NB4 (cell line): ENCODE results near the gene TMSB15C.
"Not testable (repeated sequence)": the region's sequence is repeated elsewhere in the genome, so short reads cannot be mapped to it uniquely, and the experiment has no call there.

Experiments
- DNase-seq: peaks from one replicate; pipeline ENCODE4 v3.0.0; 2010; ENCODE audit warnings: low read depth
- H3K4me3 ChIP-seq: one replicate; pipeline ENCODE4 v1.5.1; 2011; ENCODE audit warnings: mild to moderate bottlenecking, low read depth, low read length, moderate library complexity
- MYC ChIP-seq: IDR thresholded peaks from 2 replicates; pipeline ENCODE4 v1.6.1; 2011; ENCODE audit warnings: low read depth, low read length
- POLR2A ChIP-seq: IDR thresholded peaks from 2 replicates; pipeline ENCODE4 v1.6.1; 2011; ENCODE audit warnings: mild to moderate bottlenecking; ENCODE audit not compliant: insufficient read length; ENCODE audit errors: extremely low read depth
- TF ChIP-seq, protein P1 (sequence below): IDR thresholded peaks from one replicate; pipeline ENCODE4 v1.5.1; 2012; ENCODE audit warnings: low read depth, low read length
- TF ChIP-seq, protein P2 (sequence below): IDR thresholded peaks from 2 replicates; pipeline ENCODE4 v1.6.1; 2011; ENCODE audit warnings: low read depth, low read length

The TMSB15C gene

DNA sequence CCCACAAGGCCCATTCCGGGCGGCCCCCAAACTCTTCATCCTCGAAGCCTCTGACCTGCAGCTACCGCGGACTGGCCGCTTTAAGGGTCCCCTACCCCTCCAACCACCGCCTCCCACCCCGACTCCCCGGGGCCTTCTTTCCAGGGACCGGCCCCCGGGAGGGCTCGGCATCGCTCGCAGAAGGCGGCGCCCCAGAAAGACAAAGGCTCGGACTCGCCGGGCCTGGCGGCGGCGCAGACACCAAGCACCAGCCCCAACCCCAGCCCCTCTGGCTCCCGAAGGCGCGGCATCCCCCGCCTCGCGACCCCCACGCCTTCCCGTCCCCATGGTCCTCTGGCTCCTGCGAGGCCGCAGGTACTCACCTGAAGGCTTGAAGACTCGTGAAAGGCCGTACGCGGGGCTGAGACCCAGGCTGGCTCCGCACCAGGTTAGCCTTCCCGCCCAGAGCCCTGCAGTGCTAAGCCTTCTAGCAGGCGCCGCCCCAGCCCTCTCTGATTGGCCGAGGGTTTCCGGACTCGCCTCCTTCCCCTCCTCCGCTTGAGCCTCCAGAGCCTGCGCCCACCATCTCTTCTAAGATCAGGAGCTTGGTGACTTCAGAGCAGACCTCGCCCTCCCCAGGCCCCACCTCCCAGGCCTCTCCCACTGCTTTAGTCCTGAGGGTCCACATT is at the start of gene TMSB15C:
TSS of gene TMSB15C (minus strand) at position 459 of the 668 bp plus-strand sequence.
- H3K4me3 ChIP-seq, DNase-seq: not testable (repeated sequence)

DNA sequence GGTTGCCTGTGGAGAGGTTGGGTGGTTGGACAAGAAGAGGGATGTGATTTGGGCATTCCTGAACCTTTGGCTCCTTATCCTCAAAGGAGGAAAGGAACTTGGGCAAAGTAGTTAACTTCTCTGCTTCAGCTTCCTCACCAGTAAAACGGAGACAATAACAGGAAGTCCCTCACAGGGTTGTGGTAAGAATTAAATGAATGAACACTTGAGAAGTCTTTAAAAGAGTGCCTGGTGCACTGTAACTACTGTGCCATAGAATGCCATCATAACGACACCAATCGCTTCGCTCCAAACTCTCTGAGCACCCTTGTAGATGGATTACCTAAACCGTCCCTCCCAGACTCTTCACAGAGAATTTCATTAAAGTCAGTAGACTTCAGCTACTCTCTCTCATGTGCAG is 46.8 kb upstream of the TMSB15C start:
- TF ChIP-seq MYC (no peak), POLR2A (no peak)
- TF ChIP-seq, protein P1, sequence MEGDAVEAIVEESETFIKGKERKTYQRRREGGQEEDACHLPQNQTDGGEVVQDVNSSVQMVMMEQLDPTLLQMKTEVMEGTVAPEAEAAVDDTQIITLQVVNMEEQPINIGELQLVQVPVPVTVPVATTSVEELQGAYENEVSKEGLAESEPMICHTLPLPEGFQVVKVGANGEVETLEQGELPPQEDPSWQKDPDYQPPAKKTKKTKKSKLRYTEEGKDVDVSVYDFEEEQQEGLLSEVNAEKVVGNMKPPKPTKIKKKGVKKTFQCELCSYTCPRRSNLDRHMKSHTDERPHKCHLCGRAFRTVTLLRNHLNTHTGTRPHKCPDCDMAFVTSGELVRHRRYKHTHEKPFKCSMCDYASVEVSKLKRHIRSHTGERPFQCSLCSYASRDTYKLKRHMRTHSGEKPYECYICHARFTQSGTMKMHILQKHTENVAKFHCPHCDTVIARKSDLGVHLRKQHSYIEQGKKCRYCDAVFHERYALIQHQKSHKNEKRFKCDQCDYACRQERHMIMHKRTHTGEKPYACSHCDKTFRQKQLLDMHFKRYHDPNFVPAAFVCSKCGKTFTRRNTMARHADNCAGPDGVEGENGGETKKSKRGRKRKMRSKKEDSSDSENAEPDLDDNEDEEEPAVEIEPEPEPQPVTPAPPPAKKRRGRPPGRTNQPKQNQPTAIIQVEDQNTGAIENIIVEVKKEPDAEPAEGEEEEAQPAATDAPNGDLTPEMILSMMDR, result no peak
- TF ChIP-seq, protein P2, sequence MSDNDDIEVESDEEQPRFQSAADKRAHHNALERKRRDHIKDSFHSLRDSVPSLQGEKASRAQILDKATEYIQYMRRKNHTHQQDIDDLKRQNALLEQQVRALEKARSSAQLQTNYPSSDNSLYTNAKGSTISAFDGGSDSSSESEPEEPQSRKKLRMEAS, result no peak
- no peak overlapping the region for H3K4me3 ChIP-seq
- peak; percentile 33 for DNase-seq

DNA sequence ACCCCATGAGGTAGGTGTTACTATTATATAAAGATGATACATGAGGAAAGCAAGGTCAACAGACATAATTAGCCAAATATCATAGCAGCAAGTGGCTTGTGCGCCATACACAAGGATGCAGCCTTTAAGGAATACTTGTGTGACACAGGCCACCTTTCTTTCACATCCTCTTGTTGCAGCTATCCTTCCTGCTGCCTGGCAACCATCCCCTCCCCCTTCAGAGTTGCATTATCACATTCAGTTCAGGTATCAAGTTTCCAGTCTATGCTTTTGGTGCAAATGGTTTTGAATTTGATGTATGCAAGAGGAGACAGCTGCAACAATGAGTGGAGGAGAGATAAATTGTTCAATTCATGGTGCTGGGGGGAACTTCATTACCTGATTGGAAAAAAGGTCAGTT is 42.7 kb upstream of the TMSB15C start:
- TF ChIP-seq, protein P2, result no peak
- TF ChIP-seq, protein P1, result no peak
- no peak for TF ChIP-seq MYC
- TF ChIP-seq POLR2A, result no peak
- H3K4me3 ChIP-seq, result no peak overlapping the region
- no peak for DNase-seq

DNA sequence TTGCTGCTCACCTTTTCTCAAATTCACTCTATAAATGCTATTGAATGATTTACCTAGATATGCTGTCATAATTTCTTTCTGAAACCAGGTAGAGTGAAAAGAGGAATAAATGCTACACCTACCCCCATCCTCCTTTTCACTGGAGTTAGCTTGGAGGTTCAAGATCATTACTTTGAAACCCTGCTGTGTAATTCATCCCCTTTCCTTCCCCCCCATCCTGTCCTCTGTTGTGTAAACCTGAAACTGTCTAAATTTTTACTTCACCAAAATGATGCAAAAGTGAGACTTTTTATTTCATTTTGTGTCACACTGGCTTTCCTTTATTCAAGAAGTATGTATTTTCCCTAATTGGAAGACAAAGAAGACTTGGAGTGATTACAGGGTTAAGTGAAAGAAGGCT is 41.7 kb upstream of the TMSB15C start:
- H3K4me3 ChIP-seq, result no peak overlapping the region
- TF ChIP-seq POLR2A, result no peak
- TF ChIP-seq, protein P1, result no peak
- TF ChIP-seq, protein P2, result no peak
- DNase-seq, result no peak

DNA sequence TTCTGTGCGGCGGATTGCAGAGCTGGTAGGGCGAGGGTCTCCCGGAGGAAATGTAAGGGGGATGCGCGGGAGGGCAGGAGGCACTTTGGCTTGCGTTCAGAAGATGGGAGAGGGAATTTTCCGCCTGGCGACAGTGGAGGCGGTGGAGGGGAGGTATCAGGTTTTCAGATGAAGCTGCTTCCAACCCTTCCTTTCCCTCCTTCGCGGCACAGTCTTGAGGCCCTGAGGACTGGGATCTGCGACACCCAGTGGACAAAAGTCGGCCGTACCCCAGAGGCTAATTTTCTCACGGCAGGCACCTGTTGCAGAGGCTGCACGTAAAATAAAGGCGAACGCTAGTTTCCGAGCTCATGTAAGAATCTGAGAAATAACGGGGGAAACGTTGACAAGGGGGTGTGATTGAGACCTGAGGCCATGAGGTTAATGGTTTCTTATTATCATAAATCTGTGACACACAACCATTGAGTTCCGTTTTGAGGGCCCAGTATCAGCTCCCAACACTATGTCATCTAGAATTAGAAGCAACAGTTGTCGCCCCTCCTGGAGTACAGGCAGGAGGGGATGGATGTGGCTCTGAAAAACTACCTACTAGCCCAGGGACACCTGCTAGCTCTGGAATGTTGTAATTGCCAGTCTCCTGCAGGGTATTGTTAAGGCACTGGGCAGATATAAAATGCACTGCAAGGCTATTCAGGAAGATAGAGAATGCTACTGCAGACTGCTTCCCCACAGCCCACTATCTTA is 37.4 kb upstream of the TMSB15C start:
- H3K4me3 ChIP-seq, result no peak overlapping the region
- TF ChIP-seq, protein P1, result peak; percentile 49
- TF ChIP-seq MYC, result no peak
- TF ChIP-seq, protein P2, result no peak
- TF ChIP-seq POLR2A, result no peak
- DNase-seq, result peak; percentile 56

DNA sequence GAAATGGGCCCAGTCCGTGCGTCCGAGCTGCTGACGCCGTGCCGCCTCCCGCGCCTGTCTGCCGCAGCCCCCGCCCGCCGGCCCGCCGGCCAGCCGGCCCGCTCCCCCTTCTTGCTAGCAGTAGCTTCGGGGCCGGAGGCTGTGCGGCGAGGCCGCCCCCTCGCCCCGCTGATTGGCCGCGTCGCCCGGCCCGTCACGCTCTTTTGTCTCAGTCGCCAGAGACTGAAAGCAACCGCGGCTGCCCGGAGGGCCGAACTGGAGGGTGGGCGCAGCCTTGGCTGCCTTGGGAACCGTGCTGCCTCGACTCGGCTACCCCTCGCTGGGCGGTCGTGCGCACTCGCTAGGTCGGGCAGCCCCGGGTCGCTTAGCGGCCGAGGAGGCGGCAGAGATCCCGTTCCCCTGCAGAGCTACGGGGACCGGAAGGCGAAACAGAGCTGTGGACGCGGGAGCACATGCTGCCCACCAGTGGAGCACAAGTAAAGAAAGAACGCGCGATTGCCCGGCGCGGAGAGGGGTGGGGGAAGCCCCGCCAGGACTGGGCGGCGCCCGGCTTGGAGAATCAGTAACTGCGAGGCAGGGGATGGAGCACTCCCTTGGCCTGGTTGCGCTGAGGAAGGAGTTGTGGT is 36.4 kb upstream of the TMSB15C start, which contains the start of gene ZCCHC18:
TSS of gene ZCCHC18 (plus strand) at position 198 of the 626 bp plus-strand sequence. CDS start 1,589 bp downstream, outside the sequence.
- peak within 1 kb of the TSS; percentile 34 for H3K4me3 ChIP-seq
- DNase-seq, result peak; percentile 53
- no peak for TF ChIP-seq MYC
- TF ChIP-seq, protein P2, result no peak
- TF ChIP-seq, protein P1, result no peak
- no peak for TF ChIP-seq POLR2A

DNA sequence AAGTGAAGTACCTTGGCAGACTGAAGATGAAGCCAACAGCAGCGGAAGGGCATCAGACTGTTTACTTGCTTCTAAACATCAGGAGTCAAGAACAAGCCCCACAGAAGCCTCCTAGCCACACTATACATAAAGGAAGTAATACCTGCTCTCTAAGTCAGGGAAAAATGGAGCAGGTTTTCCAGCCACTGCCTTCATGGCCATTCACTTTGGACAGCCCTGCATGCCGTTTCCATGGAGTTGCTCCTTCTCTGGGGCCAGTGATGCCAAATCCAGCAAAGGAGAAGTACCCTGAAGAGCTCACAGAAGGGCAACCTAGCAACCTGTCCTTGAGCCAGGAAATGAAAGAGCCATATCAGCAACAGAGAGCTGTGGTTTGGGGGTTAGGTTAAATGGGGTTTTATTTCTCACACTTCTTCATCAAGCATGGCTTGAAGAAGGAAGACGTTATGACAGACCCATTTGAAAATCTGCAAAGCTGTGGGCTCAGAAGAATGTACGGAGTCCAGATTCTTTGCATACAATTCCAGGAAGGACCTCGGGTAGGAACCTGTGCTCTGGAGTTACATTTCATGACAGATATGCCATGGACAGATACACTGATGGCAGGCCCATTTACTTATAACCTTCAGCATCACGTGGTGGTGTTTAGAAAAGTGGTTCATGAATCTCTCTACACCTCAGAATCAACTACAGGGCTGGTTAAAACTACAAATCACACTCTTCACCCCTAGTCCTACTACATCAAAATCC is 34.6 kb upstream of the TMSB15C start:
- H3K4me3 ChIP-seq, DNase-seq: not testable (repeated sequence)
